Ramos (cell line): ENCODE measurements around the gene FIG4.
"Not testable (repeated sequence)": the region's sequence is repeated elsewhere in the genome, so short reads cannot be mapped to it uniquely, and the experiment has no call there.

Experiments
- in situ Hi-C: fragments of 300-500 bp; cut with MboI; formaldehyde crosslinking; loops from one replicate; pipeline ENCODE4 v1.14.3; 2022; ENCODE audit warnings: low sequenced_read_pairs; ENCODE audit not compliant: unreplicated experiment

The FIG4 gene

GRCh38 chr6:109743739-109744138, 52.6 kb downstream of the FIG4 start:
- in situ Hi-C loops: no loop called here

DNA sequence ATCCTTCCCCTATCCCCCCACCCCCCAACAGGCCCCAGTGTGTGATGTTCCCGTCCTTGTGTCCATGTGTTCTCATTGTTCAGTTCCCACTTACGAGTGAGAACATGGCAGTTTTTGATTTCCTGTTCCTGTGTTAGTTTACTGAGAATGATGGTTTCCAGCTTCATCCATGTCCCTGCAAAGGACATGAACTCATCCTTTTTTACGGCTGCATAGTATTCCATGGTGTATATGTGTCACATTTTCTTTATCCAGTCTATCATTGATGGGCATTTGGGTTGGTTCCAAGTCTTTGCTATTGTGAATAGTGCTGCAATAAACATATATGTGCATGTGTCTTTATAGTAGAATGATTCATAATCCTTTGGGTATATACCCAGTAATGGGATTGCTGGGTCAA, 53.7 kb downstream of the FIG4 start:
- in situ Hi-C loops: not testable (repeated sequence)

DNA sequence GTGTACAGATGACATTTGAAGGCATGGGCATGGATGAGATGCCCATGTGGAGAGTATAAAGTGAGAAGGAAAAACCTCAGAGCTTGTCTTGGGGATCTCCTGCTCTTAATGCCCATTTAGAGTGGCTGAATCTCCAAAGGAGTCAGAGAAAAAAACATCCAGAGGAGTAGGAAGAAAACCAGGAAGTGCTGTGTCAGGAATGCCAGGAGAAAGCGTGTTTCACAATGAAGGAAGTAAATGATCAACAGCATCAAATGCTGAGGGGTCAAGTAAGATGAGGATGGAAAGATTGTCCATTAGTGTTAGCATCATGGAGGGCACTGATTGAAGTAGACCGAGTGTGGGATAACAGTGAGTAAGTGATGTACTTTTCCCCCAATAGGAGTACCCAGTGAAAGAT, 56.1 kb downstream of the FIG4 start:
- in situ Hi-C loops: no loop called here

DNA sequence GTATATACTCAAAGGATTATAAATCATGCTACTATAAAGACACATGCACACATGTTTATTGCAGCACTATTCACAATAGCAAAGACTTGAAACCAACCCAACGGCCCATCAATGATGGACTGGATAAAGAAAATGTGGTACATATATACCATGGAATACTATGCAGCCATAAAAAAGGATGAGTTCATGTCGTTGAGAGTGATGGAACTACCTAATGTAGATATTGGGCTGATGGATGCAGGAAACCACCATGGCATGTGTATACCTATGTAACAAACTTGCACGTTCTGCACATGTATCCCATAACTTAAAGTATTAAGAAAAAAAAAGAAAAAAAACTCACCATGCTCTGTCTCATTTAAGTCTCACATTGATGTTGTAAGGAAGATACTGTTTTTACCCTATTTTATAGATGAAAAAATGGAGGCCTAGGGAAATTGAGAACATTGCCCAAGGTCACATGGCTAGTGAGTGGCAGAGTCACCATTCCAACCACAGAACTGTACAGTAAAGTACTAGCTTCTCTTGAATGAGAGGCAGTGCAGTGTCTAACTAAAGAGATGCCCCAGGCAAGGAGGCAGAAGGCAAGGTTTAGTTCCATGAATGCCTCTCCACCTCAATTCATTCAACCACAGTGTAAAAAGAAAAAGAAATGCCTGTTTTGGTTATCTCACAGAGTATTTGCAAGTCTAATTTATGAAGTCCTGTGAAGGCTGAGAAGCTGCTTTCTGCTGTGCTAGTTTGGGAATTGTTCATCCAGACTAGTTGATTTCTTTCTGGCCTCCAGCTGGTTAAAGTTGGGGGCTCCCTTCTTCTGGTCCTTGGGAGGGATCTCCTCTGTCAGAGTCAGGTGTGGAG, 68.2 kb downstream of the FIG4 start:
- in situ Hi-C loops: no loop called here

DNA sequence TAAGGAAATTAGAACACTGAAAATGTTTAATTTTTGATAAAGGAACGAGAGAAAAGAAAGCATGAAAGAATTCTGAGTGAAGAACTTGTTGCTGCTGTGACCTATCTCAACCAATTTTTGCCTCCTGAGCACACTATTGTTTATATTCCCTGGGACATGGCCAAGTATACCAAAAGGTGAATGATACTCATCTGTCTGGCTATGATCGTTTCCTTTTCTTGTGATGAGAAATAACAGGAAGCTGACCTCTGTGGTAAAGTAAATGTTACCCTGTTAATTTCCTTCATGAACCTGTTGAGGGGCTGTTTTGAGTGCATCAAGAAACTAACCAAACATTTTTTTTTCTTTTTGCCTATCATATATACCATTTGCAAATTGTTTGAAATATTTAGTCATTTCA, 69.1 kb downstream of the FIG4 start:
- in situ Hi-C loops: no loop called here

DNA sequence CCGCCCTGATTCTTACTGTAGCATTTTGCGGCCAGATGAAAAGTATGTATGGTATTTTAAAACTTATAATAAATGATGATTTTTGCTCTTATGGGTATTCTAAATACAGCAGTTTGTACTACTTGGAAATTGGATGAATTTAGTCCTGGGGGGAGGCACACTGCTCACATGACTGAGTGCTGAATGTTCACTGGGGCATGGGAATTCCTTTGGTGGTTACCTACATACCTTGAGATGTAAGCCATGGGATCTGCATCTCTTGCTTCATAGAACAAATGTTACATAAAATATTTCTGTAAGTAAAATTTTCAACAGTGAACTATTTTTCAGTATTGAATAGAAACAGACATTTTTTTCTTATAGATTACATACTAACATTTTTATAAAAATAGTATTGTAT, 71.1 kb downstream of the FIG4 start:
- in situ Hi-C loops: no loop called here

DNA sequence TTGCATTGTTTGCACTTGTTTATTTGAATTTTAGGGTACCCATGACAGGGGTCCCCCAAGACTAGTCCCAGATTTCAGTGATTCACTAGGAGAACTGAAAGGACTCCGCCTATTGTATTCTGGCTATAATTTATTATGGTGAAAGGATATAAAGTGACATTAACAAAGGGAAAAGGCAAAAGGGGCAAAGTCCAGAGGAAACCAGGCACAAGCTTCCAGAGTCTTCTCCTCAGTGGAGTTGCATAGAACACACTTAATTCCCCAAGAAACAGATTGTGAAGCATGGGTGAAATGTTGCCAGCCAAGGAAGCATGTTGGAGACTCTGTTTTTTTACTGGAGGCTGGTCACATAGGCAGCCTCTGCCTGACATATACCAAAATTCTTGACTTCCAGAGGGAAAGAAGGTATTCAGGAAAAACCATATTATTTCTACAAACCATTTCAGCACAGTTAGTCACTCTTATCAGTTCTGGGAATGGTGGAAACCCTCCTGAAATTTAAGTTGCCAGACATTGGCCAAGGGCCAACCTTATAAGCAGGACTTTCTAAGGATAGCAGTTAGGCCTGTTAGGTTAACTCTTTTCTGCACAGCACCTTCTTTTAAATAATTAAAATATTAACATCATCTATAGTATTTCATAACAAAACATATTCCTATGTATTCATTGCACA, 71.8 kb downstream of the FIG4 start:
- in situ Hi-C loops: no loop called here

GRCh38 chr6:109766167-109766566, 75.1 kb downstream of the FIG4 start:
- in situ Hi-C loops: no loop called here

DNA sequence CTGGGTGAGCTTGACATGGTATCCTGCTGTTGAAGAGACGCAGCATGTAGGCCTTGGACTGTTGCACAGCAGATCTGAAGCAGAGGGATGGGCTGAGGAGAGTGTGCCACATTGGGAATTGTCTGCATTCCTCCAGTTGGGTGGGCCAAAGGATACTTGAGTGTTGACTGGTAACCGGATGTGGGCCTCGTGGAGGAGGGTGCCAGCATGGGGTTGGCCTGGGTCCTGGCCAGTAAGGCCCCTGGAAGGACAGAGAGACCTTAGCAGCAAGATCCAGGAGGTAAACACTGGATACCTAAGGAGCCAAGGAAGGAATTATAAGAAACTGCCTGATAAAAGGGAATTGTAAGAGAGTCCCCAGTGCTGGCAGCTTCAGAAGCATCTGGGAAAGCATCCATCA, 76.9 kb downstream of the FIG4 start:
- in situ Hi-C loops: no loop called here

GRCh38 chr6:109768485-109768884, 77.4 kb downstream of the FIG4 start:
- in situ Hi-C loops: no loop called here

DNA sequence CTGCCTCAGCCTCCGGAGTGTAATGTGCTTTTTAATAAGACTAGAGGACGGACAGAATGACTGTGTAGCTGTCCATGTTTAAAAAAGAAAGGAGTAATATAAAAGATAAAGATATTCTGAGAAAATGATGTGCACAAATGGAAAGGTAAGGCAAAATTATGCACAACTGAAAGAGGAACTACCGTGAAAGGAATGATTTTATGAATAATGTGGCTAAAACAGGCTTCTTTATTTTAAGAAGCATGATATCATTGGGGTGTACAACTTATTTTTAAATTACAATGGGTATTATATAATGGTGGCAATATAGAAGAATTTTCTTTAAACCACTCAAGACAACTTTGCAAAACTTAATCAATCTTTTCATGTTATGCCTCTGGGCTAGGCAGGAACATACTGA, 78.1 kb downstream of the FIG4 start:
- in situ Hi-C loops: no loop called here

- in situ Hi-C loops: no loop called here
Measured at GRCh38 chr6:109770047-109770446, 79.0 kb downstream of the FIG4 start.

DNA sequence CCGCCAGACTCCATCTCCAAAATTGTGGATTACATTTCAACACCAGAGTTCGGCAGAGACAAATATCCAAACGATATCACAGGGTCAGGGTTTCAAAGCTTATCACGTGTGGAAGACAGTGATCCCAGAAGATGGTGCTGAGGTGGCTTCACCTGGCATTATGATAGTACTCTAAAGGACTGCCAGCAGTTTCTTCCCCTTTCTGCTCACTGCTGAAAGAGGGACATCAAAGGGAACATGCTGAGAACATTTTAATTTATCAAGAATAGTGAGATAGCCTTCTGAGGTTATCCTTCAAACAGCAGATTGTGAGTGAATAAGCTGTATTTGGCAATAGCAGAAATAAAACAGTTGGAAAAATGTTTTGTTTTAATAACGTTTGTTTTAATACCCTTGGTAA, 79.7 kb downstream of the FIG4 start:
- in situ Hi-C loops: no loop called here

DNA sequence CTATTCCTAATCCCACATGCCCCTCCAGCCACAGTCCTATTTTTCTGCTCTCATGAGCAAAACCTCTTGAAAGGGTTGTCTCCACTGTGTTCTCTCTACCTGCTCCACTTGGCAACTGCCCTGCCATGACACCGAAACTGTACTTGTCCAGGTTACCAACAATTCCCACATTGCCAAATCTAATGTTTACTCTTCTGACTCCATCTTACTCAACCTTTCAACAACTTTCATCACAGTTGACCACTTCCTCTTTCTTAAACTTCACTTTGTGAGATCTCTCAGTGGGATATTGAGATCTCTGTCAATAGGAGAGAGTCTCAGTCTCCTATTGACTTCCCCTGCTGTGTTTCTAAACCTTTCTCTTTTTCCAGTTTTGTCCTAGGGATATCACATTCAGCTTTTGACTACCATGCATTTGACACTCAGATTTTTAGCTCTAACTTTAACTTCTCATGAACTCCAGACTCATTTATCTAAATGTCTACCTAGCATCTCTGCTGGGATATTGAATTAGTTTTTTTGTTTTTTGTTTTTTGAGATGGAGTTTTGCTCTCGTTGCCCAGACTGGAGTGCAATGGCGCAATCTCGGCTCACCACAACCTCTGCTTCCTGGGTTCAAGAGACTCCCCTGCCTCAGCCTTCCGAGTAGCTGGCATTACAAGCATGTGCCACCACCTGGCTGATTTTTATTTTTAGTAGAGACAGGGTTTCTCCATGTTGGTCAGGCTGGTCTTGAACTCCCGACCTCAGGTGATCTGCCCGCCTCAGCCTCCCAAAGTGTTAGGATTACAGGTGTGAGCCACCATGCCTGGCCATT, 81.1 kb downstream of the FIG4 start:
- in situ Hi-C loops: not testable (repeated sequence)

GRCh38 chr6:109772883-109773431, 81.9 kb downstream of the FIG4 start:
- in situ Hi-C loops: no loop called here

GRCh38 chr6:109781001-109781400, 89.9 kb downstream of the FIG4 start:
- in situ Hi-C loops: no loop called here

DNA sequence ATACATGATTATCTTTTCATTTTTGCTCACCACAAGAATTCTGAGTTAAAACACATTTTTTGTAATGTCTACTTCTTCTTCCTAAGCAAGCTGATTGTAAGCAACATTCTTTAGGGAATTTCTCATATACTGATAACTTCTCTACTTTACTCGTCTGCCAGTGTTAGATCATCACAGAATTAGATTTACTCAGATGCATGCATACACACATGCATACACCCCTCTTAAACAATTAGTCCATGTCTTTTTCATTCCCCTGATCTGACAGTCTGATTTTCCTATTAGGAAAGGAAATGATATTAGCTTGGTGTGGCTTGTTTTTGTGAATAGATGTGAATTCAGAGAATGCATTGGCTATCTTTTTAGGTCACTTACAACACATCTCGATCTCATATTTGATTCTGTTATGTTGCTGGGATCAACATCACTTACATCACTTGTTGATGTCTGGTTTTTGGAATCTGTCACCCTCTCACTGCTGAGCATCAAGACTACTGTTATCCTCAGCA, 91.4 kb downstream of the FIG4 start:
- in situ Hi-C loops: no loop called here

DNA sequence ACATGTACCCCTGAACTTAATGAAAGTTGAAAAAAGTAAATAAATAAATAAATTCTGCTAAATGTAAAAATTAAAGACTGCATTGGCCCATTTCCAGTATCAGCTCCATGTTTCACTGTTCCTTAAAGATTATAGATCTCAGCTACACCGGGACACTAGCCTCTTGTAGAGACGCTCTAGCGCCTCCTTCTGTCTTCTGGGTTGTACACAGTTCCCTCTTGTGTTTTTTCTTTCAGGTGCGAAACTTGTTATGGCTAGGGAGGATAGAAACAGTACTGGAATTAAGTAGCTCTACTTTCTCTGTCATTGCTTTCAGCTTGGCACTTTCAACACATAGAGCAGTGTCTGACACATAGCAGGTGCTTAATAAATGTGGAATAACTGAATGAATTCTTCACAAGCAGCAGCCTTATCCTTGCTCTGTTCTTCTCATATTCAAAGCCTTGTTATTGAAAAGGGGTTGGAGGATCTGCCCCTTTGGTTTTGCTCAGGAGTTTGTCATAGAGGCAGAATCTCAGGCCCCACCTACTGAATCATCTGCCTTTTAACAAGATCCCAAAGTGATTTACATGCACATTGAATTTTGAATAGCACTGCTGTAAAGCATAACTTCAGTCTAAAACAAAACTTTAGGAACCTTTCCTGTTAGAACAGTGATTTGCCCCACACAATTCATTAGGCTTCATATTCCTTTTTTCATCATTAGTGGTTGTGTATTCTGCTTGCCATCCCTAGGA, 92.3 kb downstream of the FIG4 start:
- in situ Hi-C loops: no loop called here

GRCh38 chr6:109787312-109787711, 96.2 kb downstream of the FIG4 start:
- in situ Hi-C loops: no loop called here

DNA sequence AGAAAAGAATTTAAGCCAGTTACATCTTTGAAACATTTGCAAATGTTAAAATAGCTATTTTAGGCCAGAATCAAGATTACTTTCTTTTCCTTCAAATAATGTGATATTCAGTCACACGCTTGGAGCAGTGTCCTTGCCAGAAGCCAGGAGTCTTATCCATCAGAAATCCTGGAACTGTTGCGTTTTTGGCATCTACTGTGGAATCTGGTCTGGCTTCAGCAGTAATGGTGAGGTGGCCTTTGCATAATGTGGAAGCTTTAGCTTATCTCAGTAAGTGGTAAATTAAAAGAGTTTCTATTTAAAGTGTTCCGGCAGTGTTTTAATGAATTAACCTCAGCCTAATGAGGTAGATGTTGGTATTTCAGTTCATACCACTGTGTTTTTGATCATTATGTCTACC, 97.6 kb downstream of the FIG4 start:
- in situ Hi-C loops: no loop called here
